SK-N-SH treated with all-trans-retinoic acid at 6 μM for 48 hours (cell line): Measurements from ENCODE around the gene TSPAN3.

ENCODE experiments used
- ATAC-seq: fragments of 200-7000 bp; cut with Tn5 transposase; 3 replicates; pipeline ENCODE4 v1.9.1; 2020; ENCODE audit warnings: mild to moderate bottlenecking, moderate library complexity
- ARNTL ChIP-seq: fragments of 450-650 bp; formaldehyde crosslinking; IDR thresholded peaks from 2 replicates; pipeline ENCODE4 v1.5.0; 2020; ENCODE audit warnings: low read depth, mild to moderate bottlenecking, moderate library complexity, borderline replicate concordance
- BACH2 ChIP-seq: fragments of 250-450 bp; sonication (Bioruptor Pico); IDR thresholded peaks from 2 replicates; pipeline ENCODE4 v1.9.0; 2021; ENCODE audit warnings: mild to moderate bottlenecking, borderline replicate concordance
- CREB5 ChIP-seq: fragments of 250-450 bp; sonication (Bioruptor Pico); IDR thresholded peaks from 2 replicates; pipeline ENCODE4 v1.5.1; 2020; ENCODE audit warnings: low read depth, mild to moderate bottlenecking, moderate library complexity
- CSDC2 ChIP-seq: fragments of 250-450 bp; sonication (Bioruptor Pico); IDR thresholded peaks from 2 replicates; pipeline ENCODE4 v1.5.0; 2020; ENCODE audit warnings: mild to moderate bottlenecking, moderate library complexity
- CSRNP3 ChIP-seq: fragments of 250-450 bp; sonication (Bioruptor Pico); IDR thresholded peaks from 2 replicates; pipeline ENCODE4 v1.5.1; 2021; ENCODE audit warnings: mild to moderate bottlenecking, moderate library complexity
- ESRRG ChIP-seq: fragments of 250-450 bp; sonication (Bioruptor Pico); IDR thresholded peaks from 2 replicates; pipeline ENCODE4 v1.6.1; 2021; ENCODE audit warnings: mild to moderate bottlenecking
- GLIS3 ChIP-seq: fragments of 250-450 bp; sonication (Bioruptor Pico); IDR thresholded peaks from 2 replicates; pipeline ENCODE4 v1.5.0; 2020; ENCODE audit warnings: mild to moderate bottlenecking, moderate library complexity
- ISL1 ChIP-seq: fragments of 250-450 bp; sonication (Bioruptor Pico); IDR thresholded peaks from 2 replicates; pipeline ENCODE4 v2.1.2; 2022; ENCODE audit warnings: mild to moderate bottlenecking, moderate library complexity
- PATZ1 ChIP-seq: fragments of 250-450 bp; sonication (Bioruptor Pico); IDR thresholded peaks from 2 replicates; pipeline ENCODE4 v1.8.0; 2020; ENCODE audit warnings: mild to moderate bottlenecking, moderate library complexity, borderline replicate concordance
- POU6F1 ChIP-seq: fragments of 250-450 bp; sonication (Bioruptor Pico); IDR thresholded peaks from 2 replicates; pipeline ENCODE4 v1.8.0; 2021; ENCODE audit warnings: low read depth, mild to moderate bottlenecking, moderate library complexity, borderline replicate concordance
- PPARA ChIP-seq: fragments of 250-450 bp; sonication (Bioruptor Pico); IDR thresholded peaks from 2 replicates; pipeline ENCODE4 v1.5.0; 2020; ENCODE audit warnings: mild to moderate bottlenecking, borderline replicate concordance
- RARB ChIP-seq: fragments of 250-450 bp; sonication (Bioruptor Pico); IDR thresholded peaks from 2 replicates; pipeline ENCODE4 v1.8.0; 2021; ENCODE audit warnings: mild to moderate bottlenecking, moderate library complexity
- SNAI2 ChIP-seq: fragments of 250-450 bp; sonication (Bioruptor Pico); IDR thresholded peaks from 2 replicates; pipeline ENCODE4 v1.5.0; 2020; ENCODE audit warnings: mild to moderate bottlenecking, moderate library complexity
- TCF4 ChIP-seq: fragments of 250-450 bp; sonication (Bioruptor Pico); IDR thresholded peaks from 2 replicates; pipeline ENCODE4 v1.8.0; 2021; ENCODE audit warnings: mild to moderate bottlenecking, moderate library complexity, borderline replicate concordance
- TOX ChIP-seq: fragments of 250-450 bp; sonication (Bioruptor Pico); IDR thresholded peaks from 2 replicates; pipeline ENCODE4 v1.8.0; 2021; ENCODE audit warnings: mild to moderate bottlenecking, moderate library complexity, borderline replicate concordance
- TSHZ2 ChIP-seq: fragments of 250-450 bp; sonication (Bioruptor Pico); IDR thresholded peaks from 2 replicates; pipeline ENCODE4 v1.5.0; 2020; ENCODE audit warnings: mild to moderate bottlenecking, moderate library complexity
- ZFP3 ChIP-seq: fragments of 250-450 bp; sonication (Bioruptor Pico); IDR thresholded peaks from 2 replicates; pipeline ENCODE4 v1.5.0; 2020; ENCODE audit warnings: mild to moderate bottlenecking, moderate library complexity
- ZNF565 ChIP-seq: fragments of 450-650 bp; formaldehyde crosslinking; conservative IDR thresholded peaks from 2 replicates; pipeline ENCODE4 v1.5.0; 2020; ENCODE audit warnings: low read depth, mild to moderate bottlenecking, moderate library complexity
- ZNF8 ChIP-seq: fragments of 450-650 bp; formaldehyde crosslinking; IDR thresholded peaks from 2 replicates; pipeline ENCODE4 v1.5.0; 2020; ENCODE audit warnings: mild to moderate bottlenecking, moderate library complexity

TSPAN3 gene

GRCh38 chr15:77097248-77097721, 26.4 kb upstream of the TSPAN3 start:
- TF ChIP-seq ZNF8 (CRISPR knock-in tag) = no peak
- no peak for TF ChIP-seq GLIS3 (CRISPR knock-in tag)
- TF ChIP-seq CREB5 (CRISPR knock-in tag) = no peak
- no peak for TF ChIP-seq CSDC2 (CRISPR knock-in tag)
- no peak for TF ChIP-seq SNAI2 (CRISPR knock-in tag)
- TF ChIP-seq POU6F1 = no peak
- TF ChIP-seq PATZ1 (CRISPR knock-in tag) = no peak
- no peak for TF ChIP-seq ZNF565
- TF ChIP-seq TSHZ2 = no peak
- no peak for TF ChIP-seq ZFP3 (CRISPR knock-in tag)
- no peak for TF ChIP-seq PPARA
- no peak for TF ChIP-seq ARNTL (CRISPR knock-in tag)
- TF ChIP-seq ISL1 (CRISPR knock-in tag) = no peak
- no peak for ATAC-seq

- TF ChIP-seq ZNF565 = no peak
- TF ChIP-seq ESRRG (CRISPR knock-in tag) = no peak
- no peak for TF ChIP-seq ISL1 (CRISPR knock-in tag)
- TF ChIP-seq GLIS3 (CRISPR knock-in tag) = no peak
- no peak for TF ChIP-seq CSRNP3 (CRISPR knock-in tag)
- no peak for TF ChIP-seq SNAI2 (CRISPR knock-in tag)
- no peak for TF ChIP-seq ARNTL (CRISPR knock-in tag)
- TF ChIP-seq TSHZ2 = no peak
- no peak for TF ChIP-seq PPARA
- no peak for TF ChIP-seq TOX
- TF ChIP-seq ZNF8 (CRISPR knock-in tag) = no peak
- no peak for TF ChIP-seq BACH2 (CRISPR knock-in tag)
- TF ChIP-seq RARB = no peak
- TF ChIP-seq TCF4 (CRISPR knock-in tag) = no peak
- TF ChIP-seq POU6F1 = no peak
- ATAC-seq = no peak; the same call in 2 of the 3 replicates
Observed at GRCh38 chr15:77096541-77096940, 25.6 kb upstream of the TSPAN3 start.
